ENCODE data around the gene METTL25B.

GRCh38 chr1:156680056-156680455 is 48.2 kb upstream of the METTL25B start:
- TF ChIP-seq POLR2A (IDR thresholded peaks at IDR 0.05; ENCODE audit: low read length) (no peak), GATA1 (IDR thresholded peaks at IDR 0.05; ENCODE audit: low read depth, low read length) (no peak)

All from erythroblast (primary cell).